HUES64 (cell line): ENCODE measurements around the gene ESYT2.
A peak's percentile ranks its signal among the peaks of the same experiment; 100 is the strongest.

Source experiments
- H3K27ac ChIP-seq: 2 replicates; pipeline ENCODE4 v1.7.0; 2013; ENCODE audit warnings: low read depth, low read length, inconsistent platforms
- H3K27me3 ChIP-seq: 2 replicates; pipeline ENCODE4 v1.6.1; 2013; ENCODE audit warnings: mild to moderate bottlenecking, low read length; ENCODE audit not compliant: insufficient read depth
- H3K36me3 ChIP-seq: 2 replicates; pipeline ENCODE4 v1.6.1; 2013; ENCODE audit warnings: mild to moderate bottlenecking, low read length; ENCODE audit not compliant: insufficient read depth
- H3K4me1 ChIP-seq: 2 replicates; pipeline ENCODE4 v1.6.1; 2013; ENCODE audit warnings: mild to moderate bottlenecking, low read length, moderate library complexity; ENCODE audit not compliant: insufficient read depth
- H3K4me3 ChIP-seq: 2 replicates; pipeline ENCODE4 v1.5.1; 2013; ENCODE audit warnings: mild to moderate bottlenecking, low read length, moderate library complexity
- H3K9ac ChIP-seq: 2 replicates; pipeline ENCODE4 v1.6.1; 2013; ENCODE audit warnings: mild to moderate bottlenecking, low read depth, low read length
- H3K9me3 ChIP-seq: 2 replicates; pipeline ENCODE4 v1.6.1; 2013; ENCODE audit warnings: low read depth, low read length; ENCODE audit not compliant: insufficient read depth
- WGBS: fragments of 150-250, 120-280 bp; methylation state at CpG from one replicate; pipeline ENCODE4 v1.1.7; 2013; ENCODE audit warnings: missing lambda C conversion rate; 5-methylcytosine and 5-hydroxymethylcytosine counted together

ESYT2 gene

GRCh38 chr7:158834878-158835784 is 5.8 kb upstream of the ESYT2 start:
- no peaks in the 10 kb centered on the region for H3K36me3 ChIP-seq
- peaks cover 4% of the 10 kb centered on the region; the same call in 1 of the 2 replicates for H3K27me3 ChIP-seq
- H3K9me3 ChIP-seq: no peaks in the 10 kb centered on the region
- peaks cover 21% of the 10 kb centered on the region for H3K4me1 ChIP-seq
- WGBS: 92% methylated on average over 21 of the region's 21 CpGs
- H3K27ac ChIP-seq: no peak overlapping the region
- no peak overlapping the region for H3K9ac ChIP-seq
- no peak overlapping the region for H3K4me3 ChIP-seq

GRCh38 chr7:158832994-158833393 is 3.7 kb upstream of the ESYT2 start:
- Histone ChIP-seq H3K4me1 (peaks cover 17% of the 10 kb centered on the region), H3K4me3 (no peak overlapping the region), H3K9me3 (no peaks in the 10 kb centered on the region), H3K27me3 (peaks cover 4% of the 10 kb centered on the region; the same call in 1 of the 2 replicates), H3K9ac (no peak overlapping the region), H3K27ac (no peak overlapping the region), H3K36me3 (no peaks in the 10 kb centered on the region)
- 94% methylated on average over 3 of the region's 3 CpGs for WGBS

GRCh38 chr7:158831738-158832091 is 2.4 kb upstream of the ESYT2 start:
- 83% methylated on average over 6 of the region's 6 CpGs for WGBS
- H3K27ac ChIP-seq: no peak overlapping the region

GRCh38 chr7:158830211-158830723 is 958 bp upstream of the ESYT2 start:
- Histone ChIP-seq H3K4me3 (peak overlapping the region; percentile 95), H3K9ac (peak overlapping the region; percentile 88), H3K9me3 (no peaks in the 10 kb centered on the region), H3K4me1 (peaks cover 25% of the 10 kb centered on the region), H3K36me3 (no peaks in the 10 kb centered on the region), H3K27me3 (peaks cover 4% of the 10 kb centered on the region; the same call in 1 of the 2 replicates), H3K27ac (peak overlapping the region; percentile 96)
- WGBS: 4% methylated on average over 13 of the region's 14 CpGs

More at GRCh38 chr7:158831738-158832091, 2.4 kb upstream of the ESYT2 start:
- Histone ChIP-seq H3K36me3 (no peaks in the 10 kb centered on the region), H3K9ac (no peak overlapping the region), H3K4me3 (no peak overlapping the region), H3K4me1 (peaks cover 25% of the 10 kb centered on the region), H3K27me3 (peaks cover 4% of the 10 kb centered on the region; the same call in 1 of the 2 replicates), H3K9me3 (no peaks in the 10 kb centered on the region)

- Histone ChIP-seq H3K9ac (peak overlapping the region; percentile 74), H3K4me3 (peak overlapping the region; percentile 95), H3K27ac (peak overlapping the region; percentile 96; the same call in 1 of the 2 replicates), H3K36me3 (no peaks in the 10 kb centered on the region), H3K9me3 (no peaks in the 10 kb centered on the region), H3K4me1 (peaks cover 25% of the 10 kb centered on the region), H3K27me3 (peaks cover 4% of the 10 kb centered on the region; the same call in 1 of the 2 replicates)
- WGBS: under 1% methylated on average over 38 of the region's 38 CpGs
These were observed 328 bp downstream of the ESYT2 start for GRCh38 chr7:158829021-158829341.

- peaks cover 25% of the 10 kb centered on the region for H3K4me1 ChIP-seq
- WGBS: under 1% methylated on average over 82 of the region's 82 CpGs
- no peaks in the 10 kb centered on the region for H3K9me3 ChIP-seq
- H3K9ac ChIP-seq: peak overlapping the region; percentile 74
- H3K27me3 ChIP-seq: peaks cover 4% of the 10 kb centered on the region; the same call in 1 of the 2 replicates
- H3K27ac ChIP-seq: peak overlapping the region; percentile 96; the same call in 1 of the 2 replicates
- H3K4me3 ChIP-seq: peak overlapping the region; percentile 95
- H3K36me3 ChIP-seq: no peaks in the 10 kb centered on the region
These were observed 932 bp downstream of the ESYT2 start for GRCh38 chr7:158828133-158829020.

- 61% methylated on average over 13 of the region's 13 CpGs for WGBS
- Histone ChIP-seq H3K27me3 (peaks cover 4% of the 10 kb centered on the region; the same call in 1 of the 2 replicates), H3K36me3 (no peaks in the 10 kb centered on the region), H3K9me3 (no peaks in the 10 kb centered on the region), H3K27ac (no peak overlapping the region), H3K4me3 (peak overlapping the region; percentile 95), H3K9ac (peak overlapping the region; percentile 73), H3K4me1 (peaks cover 25% of the 10 kb centered on the region)
These were observed 1.7 kb downstream of the ESYT2 start for GRCh38 chr7:158827411-158828132.

- H3K36me3 ChIP-seq: no peaks in the 10 kb centered on the region
- H3K27me3 ChIP-seq: peaks cover 4% of the 10 kb centered on the region; the same call in 1 of the 2 replicates
- H3K9ac ChIP-seq: no peak overlapping the region
- H3K27ac ChIP-seq: no peak overlapping the region
- 97% methylated on average over 5 of the region's 8 CpGs for WGBS
- H3K9me3 ChIP-seq: no peaks in the 10 kb centered on the region
- peaks cover 30% of the 10 kb centered on the region for H3K4me1 ChIP-seq
- H3K4me3 ChIP-seq: no peak overlapping the region
These were observed 3.5 kb downstream of the ESYT2 start for GRCh38 chr7:158825628-158826289.

GRCh38 chr7:158824028-158824427 is 5.3 kb downstream of the ESYT2 start:
- H3K27me3 ChIP-seq: no peaks in the 10 kb centered on the region
- no peaks in the 10 kb centered on the region for H3K9me3 ChIP-seq
- no peak overlapping the region for H3K9ac ChIP-seq
- H3K4me3 ChIP-seq: no peak overlapping the region
- no peaks in the 10 kb centered on the region for H3K36me3 ChIP-seq
- no peak overlapping the region for H3K27ac ChIP-seq
- 66% methylated on average over 4 of the region's 4 CpGs for WGBS
- H3K4me1 ChIP-seq: peaks cover 31% of the 10 kb centered on the region
